ENCODE measurements around the gene GALNT6.

DNA sequence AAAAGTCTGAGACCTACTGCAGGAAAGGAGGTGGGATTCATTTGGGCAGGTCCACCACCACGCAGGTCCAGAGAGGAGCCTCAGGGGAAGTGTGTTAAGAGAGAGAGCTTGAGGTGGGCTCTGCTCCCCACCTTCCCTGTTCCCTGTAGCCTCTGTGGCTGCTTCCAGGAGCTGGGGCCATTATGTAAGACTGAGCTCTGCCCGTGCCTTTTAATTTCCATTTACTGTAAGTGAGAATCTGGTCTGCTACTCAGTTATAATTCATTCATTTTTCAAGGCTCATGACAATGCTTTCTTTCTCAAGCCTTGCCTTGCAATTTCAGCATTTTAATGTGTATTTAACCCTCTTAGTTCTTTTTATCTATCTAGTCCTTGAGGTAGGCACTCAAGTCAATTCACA is 41.7 kb upstream of the GALNT6 start:
- TF ChIP-seq, protein P1, sequence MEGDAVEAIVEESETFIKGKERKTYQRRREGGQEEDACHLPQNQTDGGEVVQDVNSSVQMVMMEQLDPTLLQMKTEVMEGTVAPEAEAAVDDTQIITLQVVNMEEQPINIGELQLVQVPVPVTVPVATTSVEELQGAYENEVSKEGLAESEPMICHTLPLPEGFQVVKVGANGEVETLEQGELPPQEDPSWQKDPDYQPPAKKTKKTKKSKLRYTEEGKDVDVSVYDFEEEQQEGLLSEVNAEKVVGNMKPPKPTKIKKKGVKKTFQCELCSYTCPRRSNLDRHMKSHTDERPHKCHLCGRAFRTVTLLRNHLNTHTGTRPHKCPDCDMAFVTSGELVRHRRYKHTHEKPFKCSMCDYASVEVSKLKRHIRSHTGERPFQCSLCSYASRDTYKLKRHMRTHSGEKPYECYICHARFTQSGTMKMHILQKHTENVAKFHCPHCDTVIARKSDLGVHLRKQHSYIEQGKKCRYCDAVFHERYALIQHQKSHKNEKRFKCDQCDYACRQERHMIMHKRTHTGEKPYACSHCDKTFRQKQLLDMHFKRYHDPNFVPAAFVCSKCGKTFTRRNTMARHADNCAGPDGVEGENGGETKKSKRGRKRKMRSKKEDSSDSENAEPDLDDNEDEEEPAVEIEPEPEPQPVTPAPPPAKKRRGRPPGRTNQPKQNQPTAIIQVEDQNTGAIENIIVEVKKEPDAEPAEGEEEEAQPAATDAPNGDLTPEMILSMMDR (IDR thresholded peaks at IDR 0.05; ENCODE audit: poor library complexity, severe bottlenecking): no peak
- no peak for TF ChIP-seq EZH2 (IDR thresholded peaks at IDR 0.05; ENCODE audit: borderline replicate concordance, insufficient read depth, low read length, poor library complexity, severe bottlenecking)
- no peak for TF ChIP-seq EP300 (conservative IDR thresholded peaks at IDR 0.05; ENCODE audit: poor library complexity, severe bottlenecking)
- TF ChIP-seq POLR2AphosphoS5 (IDR thresholded peaks at IDR 0.05): no peak
